MCF 10A (cell line): Measurements from ENCODE around the gene CSK. TPM values are rescaled to one million over a fixed set of nuclear protein-coding genes. Genes with fewer than 3 reads are reported as not detected.

ENCODE experiments used
- BruUV-seq: library from RNA; stranded (reverse); fragments of 400-500 nt; replicated peaks from 2 replicates; lab custom pipeline; 2021; lab: Mats Ljungman, UMichigan
- CTCF ChIA-PET: fragments of 300-600 bp; sonication (Branson Sonifier 250); formaldehyde crosslinking; extraction: SDS; loops from one replicate; lab custom pipeline; 2021; ENCODE audit warnings: antibody characterized with exemption, inconsistent platforms; lab: Yijun Ruan, JAX
- POLR2A ChIA-PET: fragments of 300-600, 350-650 bp; sonication (Branson Sonifier 250); formaldehyde crosslinking; extraction: SDS; loops from one replicate; lab custom pipeline; 2020; ENCODE audit warnings: antibody characterized with exemption, inconsistent platforms; lab: Yijun Ruan, JAX
- DNase-seq: peaks from one replicate; pipeline ENCODE4 v3.0.0-alpha.2; 2018; ENCODE audit not compliant: unreplicated experiment
- H3K27ac Mint-ChIP-seq: one replicate; pipeline ENCODE4 v1.8.0; 2022; ENCODE audit warnings: mild to moderate bottlenecking, low read depth, mixed read lengths; ENCODE audit not compliant: unreplicated experiment
- H3K27me3 Mint-ChIP-seq: one replicate; pipeline ENCODE4 v1.8.0; 2022; ENCODE audit warnings: mixed read lengths; ENCODE audit not compliant: insufficient read depth, unreplicated experiment
- H3K36me3 Mint-ChIP-seq: one replicate; pipeline ENCODE4 v1.8.0; 2022; ENCODE audit warnings: mild to moderate bottlenecking, moderate library complexity, mixed read lengths; ENCODE audit not compliant: insufficient read depth, unreplicated experiment
- H3K4me1 Mint-ChIP-seq: one replicate; pipeline ENCODE4 v1.8.0; 2022; ENCODE audit warnings: mixed read lengths; ENCODE audit not compliant: insufficient read depth, unreplicated experiment
- H3K4me3 Mint-ChIP-seq: one replicate; pipeline ENCODE4 v1.8.0; 2022; ENCODE audit warnings: mild to moderate bottlenecking, moderate library complexity, mixed read lengths; ENCODE audit not compliant: unreplicated experiment
- H3K9me3 Mint-ChIP-seq: one replicate; pipeline ENCODE4 v1.8.0; 2022; ENCODE audit warnings: mixed read lengths; ENCODE audit not compliant: unreplicated experiment
- CTCF ChIP-seq: fragments of 200-600 bp; IDR thresholded peaks from one replicate; pipeline ENCODE4 v1.8.0; 2022; ENCODE audit warnings: antibody characterized with exemption, mild to moderate bottlenecking; ENCODE audit not compliant: unreplicated experiment
- intact Hi-C: fragments of 100-400 bp; cut with micrococcal nuclease; formaldehyde crosslinking; loops from 2 replicates; pipeline ENCODE4 v1.14.1; 2022
- total RNA-seq: library from RNA; stranded (reverse); gene quantifications from 2 replicates; pipeline ENCODE4 v1.2.3, GENCODE V29; 2022

The CSK gene
- total RNA-seq, 1 experiment from 2014 or later, result 65.3 TPM

- Mint-ChIP-seq H3K27ac (no peak overlapping the region), H3K27me3 (no peaks in the 10 kb centered on the region), H3K9me3 (no peaks in the 10 kb centered on the region), H3K4me1 (peaks cover 53% of the 10 kb centered on the region), H3K36me3 (no peaks in the 10 kb centered on the region), H3K4me3 (no peak overlapping the region)
- intact Hi-C loops, result loop anchor here (10.0 kb wide), 1 partner anchor 417 kb away; the partner anchor contains the start of gene C15orf39
- no peak for TF ChIP-seq CTCF
- ChIA-PET CTCF (interaction anchor here (0.6 to 6.4 kb wide), 8 partner anchors 9 to 117 kb away, joined by 3 to 57 read pairs (median 6); no protein-coding TSS in a partner anchor), POLR2A (interaction anchor here (1.1 to 1.4 kb wide), 2 partner anchors 12 to 82 kb away, joined by 5 to 7 read pairs; no protein-coding TSS in a partner anchor)
- no peak for DNase-seq
- no TSS peak for BruUV-seq
These were observed 6.3 kb downstream of the CSK start for GRCh38 chr15:74788042-74788682.

- Mint-ChIP-seq H3K27me3 (no peaks in the 10 kb centered on the region), H3K4me1 (peaks cover 48% of the 10 kb centered on the region), H3K36me3 (no peaks in the 10 kb centered on the region), H3K4me3 (no peak overlapping the region), H3K9me3 (no peaks in the 10 kb centered on the region), H3K27ac (no peak overlapping the region)
- ChIA-PET CTCF (interaction anchor here (0.6 to 6.4 kb wide), 6 partner anchors 8 to 87 kb away, joined by 3 to 57 read pairs (median 6); no protein-coding TSS in a partner anchor), POLR2A (interaction anchor here (1.4 kb wide), 1 partner anchor 11 kb away, joined by 7 read pairs; no protein-coding TSS in a partner anchor)
- no peak for DNase-seq
- no TSS peak for BruUV-seq
- intact Hi-C loops, result loop anchor here (10.0 kb wide), 1 partner anchor 416 kb away; the partner anchor contains the start of gene C15orf39
- no peak for TF ChIP-seq CTCF
These were observed 6.8 kb downstream of the CSK start for GRCh38 chr15:74788683-74789151.

GRCh38 chr15:74789171-74789631 is 7.3 kb downstream of the CSK start:
- no peak for TF ChIP-seq CTCF
- BruUV-seq, result no TSS peak
- CTCF ChIA-PET, result interaction anchor here (0.6 to 6.4 kb wide), 6 partner anchors 10 to 326 kb away, joined by 3 to 57 read pairs (median 3); no protein-coding TSS in a partner anchor
- no peak overlapping the region for H3K27ac Mint-ChIP-seq
- POLR2A ChIA-PET, result interaction anchor here (0.6 to 0.9 kb wide), 2 partner anchors 10 to 117 kb away, joined by 3 to 4 read pairs; partner anchors contain the start of gene FAM219B
- no peaks in the 10 kb centered on the region for H3K36me3 Mint-ChIP-seq
- H3K4me1 Mint-ChIP-seq, result peaks cover 44% of the 10 kb centered on the region
- H3K27me3 Mint-ChIP-seq, result no peaks in the 10 kb centered on the region
- H3K9me3 Mint-ChIP-seq, result no peaks in the 10 kb centered on the region
- DNase-seq, result peak; percentile 46
- intact Hi-C loops, result loop anchor here (10.0 kb wide), 1 partner anchor 416 kb away; the partner anchor contains the start of gene C15orf39
- H3K4me3 Mint-ChIP-seq, result no peak overlapping the region

GRCh38 chr15:74789741-74790079 is 7.8 kb downstream of the CSK start:
- no TSS peak for BruUV-seq
- no peak for DNase-seq
- no peak overlapping the region for H3K27ac Mint-ChIP-seq
- peaks cover 47% of the 10 kb centered on the region for H3K4me1 Mint-ChIP-seq
- TF ChIP-seq CTCF, result no peak
- ChIA-PET CTCF (interaction anchor here (0.6 to 6.4 kb wide), 7 partner anchors 10 to 485 kb away, joined by 3 to 57 read pairs (median 3); no protein-coding TSS in a partner anchor), POLR2A (interaction anchor here (0.6 to 0.9 kb wide), 2 partner anchors 11 to 117 kb away, joined by 3 to 4 read pairs; partner anchors contain the start of gene FAM219B)
- no peaks in the 10 kb centered on the region for H3K27me3 Mint-ChIP-seq
- no peaks in the 10 kb centered on the region for H3K36me3 Mint-ChIP-seq
- intact Hi-C loops, result loop anchor here (10.0 kb wide), 1 partner anchor 415 kb away; the partner anchor contains the start of gene C15orf39
- no peak overlapping the region for H3K4me3 Mint-ChIP-seq
- no peaks in the 10 kb centered on the region for H3K9me3 Mint-ChIP-seq
